Measurements from ENCODE around the gene SERTM2.

Gene SERTM2

DNA sequence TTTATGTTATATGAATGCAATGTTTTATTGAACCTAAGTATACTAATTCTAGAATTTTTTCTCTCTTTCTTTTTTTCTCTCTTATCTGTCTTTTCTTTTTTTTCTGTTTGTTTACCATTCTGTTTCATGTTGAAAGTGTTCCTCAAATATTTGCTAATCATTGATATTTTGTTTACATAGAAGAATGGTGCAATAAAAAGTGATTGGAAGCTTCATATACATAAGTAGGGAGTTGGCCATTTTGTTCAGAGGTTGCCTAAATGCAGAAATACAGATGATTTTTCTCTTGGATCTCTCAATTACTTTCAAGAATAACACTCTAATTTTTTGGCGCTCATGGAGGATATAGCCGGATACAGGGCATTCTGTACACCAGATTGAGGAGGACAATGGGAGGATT lies 5.7 kb upstream of the SERTM2 start:
- Mint-ChIP-seq H3K27ac (no peak overlapping the region), H3K27me3 (ENCODE audit: low read depth, poor library complexity) (no peaks in the 10 kb centered on the region), H3K4me1 (no peaks in the 10 kb centered on the region), H3K4me3 (no peak overlapping the region), H3K36me3 (ENCODE audit: low read depth) (no peaks in the 10 kb centered on the region), H3K9me3 (no peaks in the 10 kb centered on the region)
- TF ChIP-seq, protein P1, sequence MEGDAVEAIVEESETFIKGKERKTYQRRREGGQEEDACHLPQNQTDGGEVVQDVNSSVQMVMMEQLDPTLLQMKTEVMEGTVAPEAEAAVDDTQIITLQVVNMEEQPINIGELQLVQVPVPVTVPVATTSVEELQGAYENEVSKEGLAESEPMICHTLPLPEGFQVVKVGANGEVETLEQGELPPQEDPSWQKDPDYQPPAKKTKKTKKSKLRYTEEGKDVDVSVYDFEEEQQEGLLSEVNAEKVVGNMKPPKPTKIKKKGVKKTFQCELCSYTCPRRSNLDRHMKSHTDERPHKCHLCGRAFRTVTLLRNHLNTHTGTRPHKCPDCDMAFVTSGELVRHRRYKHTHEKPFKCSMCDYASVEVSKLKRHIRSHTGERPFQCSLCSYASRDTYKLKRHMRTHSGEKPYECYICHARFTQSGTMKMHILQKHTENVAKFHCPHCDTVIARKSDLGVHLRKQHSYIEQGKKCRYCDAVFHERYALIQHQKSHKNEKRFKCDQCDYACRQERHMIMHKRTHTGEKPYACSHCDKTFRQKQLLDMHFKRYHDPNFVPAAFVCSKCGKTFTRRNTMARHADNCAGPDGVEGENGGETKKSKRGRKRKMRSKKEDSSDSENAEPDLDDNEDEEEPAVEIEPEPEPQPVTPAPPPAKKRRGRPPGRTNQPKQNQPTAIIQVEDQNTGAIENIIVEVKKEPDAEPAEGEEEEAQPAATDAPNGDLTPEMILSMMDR (IDR thresholded peaks at IDR 0.05), result no peak
- no peak for DNase-seq

DNA sequence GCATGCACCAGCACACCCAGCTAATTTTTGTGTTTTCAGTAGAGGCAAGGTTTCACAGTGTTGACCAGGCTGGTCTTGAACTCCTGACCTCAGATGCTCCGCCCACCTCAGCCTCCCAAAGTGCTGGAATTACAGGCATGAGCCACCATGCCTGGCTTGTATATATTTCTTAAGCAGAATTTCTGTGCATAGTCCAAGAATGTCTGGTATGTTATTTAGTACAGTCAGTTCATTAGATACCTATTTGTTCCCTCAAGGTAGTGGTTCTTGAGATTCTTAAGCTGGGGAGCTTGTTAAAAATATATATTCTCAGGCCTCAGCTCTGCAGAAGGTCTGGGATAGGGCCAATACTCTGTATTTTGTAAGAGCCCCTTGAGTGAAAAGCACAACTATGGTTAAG lies 4.6 kb upstream of the SERTM2 start:
- Mint-ChIP-seq H3K9me3 (no peaks in the 10 kb centered on the region), H3K4me1 (peaks cover 6% of the 10 kb centered on the region), H3K4me3 (no peak overlapping the region), H3K27me3 (ENCODE audit: low read depth, poor library complexity) (no peaks in the 10 kb centered on the region), H3K27ac (no peak overlapping the region), H3K36me3 (ENCODE audit: low read depth) (no peaks in the 10 kb centered on the region)
- no peak for DNase-seq
- TF ChIP-seq, protein P1 (IDR thresholded peaks at IDR 0.05), result no peak

DNA sequence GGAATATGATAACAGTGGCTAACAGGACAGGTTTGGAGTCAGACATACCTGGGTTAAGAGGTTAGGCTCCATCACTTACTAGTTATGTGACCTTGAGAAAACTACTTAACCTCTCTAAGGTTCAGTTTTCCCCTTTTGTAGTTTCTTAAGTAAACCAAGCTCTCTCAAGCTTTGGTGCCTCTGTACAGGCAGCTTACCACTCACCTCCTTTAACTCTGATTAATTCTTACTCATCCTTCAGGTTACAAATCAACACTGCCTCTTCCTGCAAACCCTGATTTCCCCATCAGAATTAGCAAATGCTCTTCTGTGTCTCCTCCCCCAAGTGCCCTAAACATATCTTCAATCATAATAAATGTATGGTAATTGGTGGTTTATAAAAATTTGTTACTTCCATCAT lies 3.5 kb upstream of the SERTM2 start:
- no peaks in the 10 kb centered on the region for H3K27me3 Mint-ChIP-seq (ENCODE audit: low read depth, poor library complexity)
- H3K27ac Mint-ChIP-seq, result no peak overlapping the region
- H3K36me3 Mint-ChIP-seq (ENCODE audit: low read depth), result no peaks in the 10 kb centered on the region
- TF ChIP-seq, protein P1 (IDR thresholded peaks at IDR 0.05), result no peak
- H3K4me3 Mint-ChIP-seq, result no peak overlapping the region
- no peak for DNase-seq
- no peaks in the 10 kb centered on the region for H3K9me3 Mint-ChIP-seq
- peaks cover 11% of the 10 kb centered on the region for H3K4me1 Mint-ChIP-seq

GRCh38 chrX:111515298-111515697 lies 3.9 kb downstream of the SERTM2 start:
- no peak overlapping the region for H3K4me3 Mint-ChIP-seq
- H3K36me3 Mint-ChIP-seq (ENCODE audit: low read depth), result no peaks in the 10 kb centered on the region
- TF ChIP-seq, protein P1 (IDR thresholded peaks at IDR 0.05), result no peak
- H3K27me3 Mint-ChIP-seq (ENCODE audit: low read depth, poor library complexity), result no peaks in the 10 kb centered on the region
- no peaks in the 10 kb centered on the region for H3K9me3 Mint-ChIP-seq
- peaks cover 27% of the 10 kb centered on the region for H3K4me1 Mint-ChIP-seq
- DNase-seq, result no peak
- no peak overlapping the region for H3K27ac Mint-ChIP-seq

GRCh38 chrX:111518667-111519066 lies 7.2 kb downstream of the SERTM2 start:
- no peak for DNase-seq
- H3K27ac Mint-ChIP-seq, result peak overlapping the region; percentile 87
- TF ChIP-seq, protein P1 (IDR thresholded peaks at IDR 0.05), result no peak
- H3K9me3 Mint-ChIP-seq, result no peaks in the 10 kb centered on the region
- no peaks in the 10 kb centered on the region for H3K36me3 Mint-ChIP-seq (ENCODE audit: low read depth)
- H3K27me3 Mint-ChIP-seq (ENCODE audit: low read depth, poor library complexity), result no peaks in the 10 kb centered on the region
- H3K4me3 Mint-ChIP-seq, result no peak overlapping the region
- peaks cover 26% of the 10 kb centered on the region for H3K4me1 Mint-ChIP-seq

DNA sequence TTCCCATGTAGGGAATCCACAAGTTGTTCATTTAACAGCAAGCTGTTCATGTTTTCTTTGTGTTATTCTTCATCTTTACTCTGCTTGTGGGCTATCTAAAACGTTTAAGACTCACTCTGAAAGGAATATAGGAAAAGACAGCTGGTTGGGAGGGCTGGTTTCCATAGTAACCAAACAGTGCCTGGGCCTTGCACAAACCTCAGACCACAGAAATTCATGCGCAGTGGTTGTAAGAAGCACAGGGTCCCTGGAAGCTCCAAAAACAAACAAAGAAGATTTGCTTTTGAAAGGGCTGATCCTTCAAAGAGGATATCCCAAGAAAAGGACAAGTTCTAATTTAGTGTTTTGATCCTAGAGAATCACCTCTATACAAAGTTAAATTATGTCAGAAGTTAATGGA lies 7.8 kb downstream of the SERTM2 start:
- DNase-seq, result peak; percentile 12
- Mint-ChIP-seq H3K36me3 (ENCODE audit: low read depth) (no peaks in the 10 kb centered on the region), H3K9me3 (no peaks in the 10 kb centered on the region), H3K27ac (peak overlapping the region; percentile 87), H3K27me3 (ENCODE audit: low read depth, poor library complexity) (no peaks in the 10 kb centered on the region), H3K4me1 (peaks cover 26% of the 10 kb centered on the region), H3K4me3 (no peak overlapping the region)
- TF ChIP-seq, protein P1 (IDR thresholded peaks at IDR 0.05), result no peak
